Stomach (tissue), 4 donors: ENCODE data around the gene RNF13.

Experiments used
- EP300 ChIP-seq: sonication (generic); formaldehyde crosslinking; IDR thresholded peaks from one replicate; pipeline ENCODE4 v1.6.1; 2017; ENCODE audit warnings: antibody characterized with exemption
- POLR2A ChIP-seq, 4 donors: fragments of 450-650 bp; IDR thresholded peaks; one replicate each; pipeline ENCODE4 v1.6.1; 2016; ENCODE audit warnings: antibody characterized with exemption in 4 of 4, control low read depth in 2 of 4, mild to moderate bottlenecking in 1 of 4, moderate library complexity in 1 of 4
- POLR2AphosphoS5 ChIP-seq, 3 donors: sonication (generic); formaldehyde crosslinking; IDR thresholded peaks; one replicate each; pipeline ENCODE4 v1.6.1; 2016; ENCODE audit warnings: antibody characterized with exemption in 3 of 3
- TF ChIP-seq, protein P1 (sequence below), 7 experiments: fragments of 450-650 bp in 4 of 7; fragments of 200-600 bp in 3 of 7; sonication (generic) in 3 of 7; IDR thresholded peaks; one replicate each; pipeline ENCODE4 v1.5.1; 2016 to 2019; ENCODE audit warnings: antibody characterized with exemption in 7 of 7, control low read depth in 2 of 7, mild to moderate bottlenecking in 1 of 7

DNA sequence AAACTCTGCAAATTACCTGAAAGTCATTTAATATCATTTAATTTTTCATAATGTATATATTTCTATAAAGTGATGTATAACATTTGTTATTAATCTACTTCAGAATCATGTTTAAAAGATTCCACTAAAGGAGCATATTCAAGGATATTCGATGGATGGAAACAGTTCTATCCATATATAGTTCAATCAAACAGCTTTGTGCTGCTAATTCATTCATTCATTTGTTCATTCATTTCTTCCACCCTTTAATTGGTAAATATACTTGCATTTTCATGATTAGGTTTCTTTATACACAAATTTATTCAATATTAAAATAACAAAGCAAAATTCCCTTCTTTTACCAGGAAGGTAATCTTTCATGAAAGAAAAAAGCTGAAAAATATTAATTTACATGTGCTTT lies 64.7 kb downstream of the RNF13 start:
- TF ChIP-seq POLR2A (IDR thresholded peaks at IDR 0.05) (no peak), POLR2AphosphoS5 (IDR thresholded peaks at IDR 0.05) (no peak), EP300 (no peak)
- TF ChIP-seq, protein P1, sequence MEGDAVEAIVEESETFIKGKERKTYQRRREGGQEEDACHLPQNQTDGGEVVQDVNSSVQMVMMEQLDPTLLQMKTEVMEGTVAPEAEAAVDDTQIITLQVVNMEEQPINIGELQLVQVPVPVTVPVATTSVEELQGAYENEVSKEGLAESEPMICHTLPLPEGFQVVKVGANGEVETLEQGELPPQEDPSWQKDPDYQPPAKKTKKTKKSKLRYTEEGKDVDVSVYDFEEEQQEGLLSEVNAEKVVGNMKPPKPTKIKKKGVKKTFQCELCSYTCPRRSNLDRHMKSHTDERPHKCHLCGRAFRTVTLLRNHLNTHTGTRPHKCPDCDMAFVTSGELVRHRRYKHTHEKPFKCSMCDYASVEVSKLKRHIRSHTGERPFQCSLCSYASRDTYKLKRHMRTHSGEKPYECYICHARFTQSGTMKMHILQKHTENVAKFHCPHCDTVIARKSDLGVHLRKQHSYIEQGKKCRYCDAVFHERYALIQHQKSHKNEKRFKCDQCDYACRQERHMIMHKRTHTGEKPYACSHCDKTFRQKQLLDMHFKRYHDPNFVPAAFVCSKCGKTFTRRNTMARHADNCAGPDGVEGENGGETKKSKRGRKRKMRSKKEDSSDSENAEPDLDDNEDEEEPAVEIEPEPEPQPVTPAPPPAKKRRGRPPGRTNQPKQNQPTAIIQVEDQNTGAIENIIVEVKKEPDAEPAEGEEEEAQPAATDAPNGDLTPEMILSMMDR (IDR thresholded peaks at IDR 0.05) = no peak
